Neural cell (in vitro differentiated cells): ENCODE measurements around the gene LAMC2. TPM values are rescaled to one million over a fixed set of nuclear protein-coding genes. Genes with fewer than 3 reads are reported as not detected.

Experiments used
- H2AFZ ChIP-seq: fragments of 200-600, 300-800 bp; sonication (generic), shearing (Covaris generic); 2 replicates; pipeline ENCODE4 v1.6.0; 2014; ENCODE audit warnings: low read depth, mild to moderate bottlenecking, antibody characterized with exemption, low read length, moderate library complexity
- H3F3A ChIP-seq: fragments of 200-600 bp; shearing (Covaris generic); 2 replicates; pipeline ENCODE4 v1.6.1; 2016; ENCODE audit warnings: mild to moderate bottlenecking, moderate library complexity, mixed read lengths, antibody characterized with exemption, low read length; ENCODE audit not compliant: insufficient read depth, poor library complexity, severe bottlenecking
- H3K27ac ChIP-seq: fragments of 200-600, 300-800 bp; sonication (generic), shearing (Covaris generic); 2 replicates; pipeline ENCODE4 v1.5.1; 2014; ENCODE audit warnings: mild to moderate bottlenecking, low read length, moderate library complexity
- H3K27me3 ChIP-seq: fragments of 300-800, 200-600 bp; sonication (generic), shearing (Covaris generic); 2 replicates; pipeline ENCODE4 v1.6.0; 2014; ENCODE audit warnings: mild to moderate bottlenecking, low read depth, low read length, moderate library complexity; ENCODE audit not compliant: insufficient read depth
- H3K36me3 ChIP-seq: fragments of 300-800, 200-600 bp; sonication (generic), shearing (Covaris generic); 2 replicates; pipeline ENCODE4 v1.5.1; 2014; ENCODE audit warnings: mild to moderate bottlenecking, antibody characterized with exemption, low read length, moderate library complexity; ENCODE audit not compliant: insufficient read depth
- H3K4me2 ChIP-seq: fragments of 300-800, 200-600 bp; sonication (generic), shearing (Covaris generic); 2 replicates; pipeline ENCODE4 v1.6.0; 2014; ENCODE audit warnings: mild to moderate bottlenecking, low read length
- H3K4me3 ChIP-seq: fragments of 300-800, 200-600 bp; sonication (generic), shearing (Covaris generic); 2 replicates; pipeline ENCODE4 v1.5.1; 2014; ENCODE audit warnings: mild to moderate bottlenecking, low read length, moderate library complexity
- H3K79me2 ChIP-seq: fragments of 200-600 bp; shearing (Covaris generic); replicated peaks from 2 replicates; pipeline ENCODE4 v1.6.0; 2014; ENCODE audit warnings: mild to moderate bottlenecking, low read length, moderate library complexity; ENCODE audit not compliant: insufficient read depth
- H3K9ac ChIP-seq: fragments of 300-800, 200-600 bp; sonication (generic), shearing (Covaris generic); 2 replicates; pipeline ENCODE4 v1.6.1; 2016; ENCODE audit warnings: mild to moderate bottlenecking, low read length, mixed read lengths
- H3K9me2 ChIP-seq: fragments of 200-600 bp; shearing (Covaris generic); 2 replicates; pipeline ENCODE4 v1.6.1; 2016; ENCODE audit warnings: mild to moderate bottlenecking, low read length, mixed read lengths; ENCODE audit not compliant: insufficient read depth
- H3K9me3 ChIP-seq: fragments of 200-600, 300-800 bp; sonication (generic), shearing (Covaris generic); 2 replicates; pipeline ENCODE4 v1.6.1; 2016; ENCODE audit warnings: mild to moderate bottlenecking, mixed run types, low read length, moderate library complexity, mixed read lengths
- H4K20me1 ChIP-seq: fragments of 200-600 bp; shearing (Covaris generic); 2 replicates; pipeline ENCODE4 v1.6.1; 2016; ENCODE audit warnings: mild to moderate bottlenecking, mixed run types; ENCODE audit not compliant: insufficient read depth
- EP300 ChIP-seq: fragments of 450-650 bp; conservative IDR thresholded peaks from 2 replicates; pipeline ENCODE4 v1.6.1; 2014; ENCODE audit warnings: antibody characterized with exemption, mild to moderate bottlenecking, moderate library complexity; ENCODE audit not compliant: poor library complexity, severe bottlenecking
- EZH2 ChIP-seq: fragments of 200-600, 300-800 bp; shearing (Covaris generic), sonication (generic); IDR thresholded peaks from 2 replicates; pipeline ENCODE4 v1.6.1; 2014; ENCODE audit warnings: antibody characterized with exemption, low read length, borderline replicate concordance, mild to moderate bottlenecking; ENCODE audit not compliant: insufficient read depth, poor library complexity, severe bottlenecking
- MXI1 ChIP-seq: fragments of 450-650 bp; conservative IDR thresholded peaks from 2 replicates; pipeline ENCODE4 v1.6.1; 2014; ENCODE audit warnings: antibody characterized with exemption, mild to moderate bottlenecking; ENCODE audit not compliant: poor library complexity, severe bottlenecking
- POLR2AphosphoS5 ChIP-seq: IDR thresholded peaks from 2 replicates; pipeline ENCODE4 v1.6.1; 2012
- RAD21 ChIP-seq: fragments of 450-650 bp; conservative IDR thresholded peaks from 2 replicates; pipeline ENCODE4 v1.6.1; 2014; ENCODE audit warnings: antibody characterized with exemption, mild to moderate bottlenecking, moderate library complexity
- SMC3 ChIP-seq: fragments of 450-650 bp; conservative IDR thresholded peaks from 2 replicates; pipeline ENCODE4 v1.6.1; 2014; ENCODE audit warnings: antibody characterized with exemption, mild to moderate bottlenecking, moderate library complexity; ENCODE audit not compliant: poor library complexity
- TAF1 ChIP-seq: IDR thresholded peaks from 2 replicates; pipeline ENCODE4 v1.6.1; 2012; ENCODE audit warnings: low read depth
- polyA plus RNA-seq: library from polyadenylated mRNA; depleted of rRNA; stranded (reverse); fragments of >200 nt; gene quantifications from 2 replicates; pipeline ENCODE4 v1.2.3, GENCODE V29; 2014
- TF ChIP-seq, protein P1 (sequence below): fragments of 450-650 bp; IDR thresholded peaks from 2 replicates; pipeline ENCODE4 v1.5.1; 2014; ENCODE audit warnings: antibody characterized with exemption, mild to moderate bottlenecking, moderate library complexity; ENCODE audit not compliant: poor library complexity, severe bottlenecking
- TF ChIP-seq, protein P2 (sequence below): IDR thresholded peaks from 2 replicates; pipeline ENCODE4 v1.6.1; 2012; ENCODE audit warnings: borderline replicate concordance

LAMC2 gene
- polyA plus RNA-seq, 1 donor from 2014 or later = 0.67 TPM

DNA sequence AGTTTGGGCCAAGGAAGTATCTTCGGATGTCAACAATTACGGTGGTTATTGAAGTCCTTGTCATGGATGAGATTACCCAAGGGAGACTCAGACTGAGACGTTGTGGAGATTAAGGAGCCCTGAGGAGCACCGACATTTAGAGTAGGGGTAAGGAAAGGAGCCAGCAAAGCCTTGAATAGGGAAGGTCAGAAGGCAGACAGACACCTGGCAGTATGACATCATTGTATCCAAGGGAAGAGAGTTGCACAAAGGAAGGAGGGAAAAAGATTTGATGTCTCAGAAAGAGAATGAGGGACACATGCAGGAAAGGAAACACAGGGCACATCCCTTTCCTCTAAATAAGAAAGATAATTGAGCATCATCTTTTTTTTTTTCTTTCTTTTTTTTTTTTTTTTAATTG lies 11.7 kb downstream of the LAMC2 start:
- H3K9me2 ChIP-seq = no peaks in the 10 kb centered on the region
- H4K20me1 ChIP-seq = no peaks in the 10 kb centered on the region
- no peak overlapping the region for H3K9ac ChIP-seq
- TF ChIP-seq MXI1 (no peak), EP300 (no peak), POLR2AphosphoS5 (no peak), RAD21 (no peak)
- no peaks in the 10 kb centered on the region for H3K79me2 ChIP-seq
- no peak overlapping the region for H3K4me3 ChIP-seq
- H3K27ac ChIP-seq = no peak overlapping the region
- no peak overlapping the region for H3K4me2 ChIP-seq
- H3K27me3 ChIP-seq = no peaks in the 10 kb centered on the region
- H3F3A ChIP-seq = no peaks in the 10 kb centered on the region
- H2AFZ ChIP-seq = no peak overlapping the region
- no peaks in the 10 kb centered on the region for H3K9me3 ChIP-seq
- no peaks in the 10 kb centered on the region for H3K36me3 ChIP-seq

DNA sequence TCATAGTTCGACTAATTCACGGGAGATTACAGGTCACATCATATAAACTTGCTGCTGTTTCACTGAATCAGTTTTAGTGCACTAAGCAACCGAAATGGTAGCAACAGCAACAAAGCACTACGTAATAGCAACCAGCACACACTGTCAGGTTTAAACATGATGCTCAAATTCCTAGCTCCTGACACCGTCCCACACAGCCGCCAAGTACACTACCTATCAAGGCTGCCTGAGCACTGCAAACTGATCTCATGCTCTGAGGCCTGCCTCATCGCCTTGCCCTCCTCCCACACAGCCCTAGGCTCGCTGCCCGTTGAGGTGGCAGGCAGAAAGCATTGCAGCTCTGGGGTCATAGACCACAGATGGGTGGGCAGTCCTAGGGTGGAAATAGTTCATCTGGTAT lies 12.4 kb downstream of the LAMC2 start:
- no peaks in the 10 kb centered on the region for H3F3A ChIP-seq
- H3K4me3 ChIP-seq = no peak overlapping the region
- no peak overlapping the region for H3K4me2 ChIP-seq
- no peak overlapping the region for H3K27ac ChIP-seq
- H4K20me1 ChIP-seq = no peaks in the 10 kb centered on the region
- no peaks in the 10 kb centered on the region for H3K79me2 ChIP-seq
- H3K9ac ChIP-seq = no peak overlapping the region
- no peak overlapping the region for H2AFZ ChIP-seq
- H3K9me3 ChIP-seq = no peaks in the 10 kb centered on the region
- H3K9me2 ChIP-seq = no peaks in the 10 kb centered on the region
- no peaks in the 10 kb centered on the region for H3K36me3 ChIP-seq
- no peak for TF ChIP-seq POLR2AphosphoS5
- no peak for TF ChIP-seq TAF1
- TF ChIP-seq, protein P1, sequence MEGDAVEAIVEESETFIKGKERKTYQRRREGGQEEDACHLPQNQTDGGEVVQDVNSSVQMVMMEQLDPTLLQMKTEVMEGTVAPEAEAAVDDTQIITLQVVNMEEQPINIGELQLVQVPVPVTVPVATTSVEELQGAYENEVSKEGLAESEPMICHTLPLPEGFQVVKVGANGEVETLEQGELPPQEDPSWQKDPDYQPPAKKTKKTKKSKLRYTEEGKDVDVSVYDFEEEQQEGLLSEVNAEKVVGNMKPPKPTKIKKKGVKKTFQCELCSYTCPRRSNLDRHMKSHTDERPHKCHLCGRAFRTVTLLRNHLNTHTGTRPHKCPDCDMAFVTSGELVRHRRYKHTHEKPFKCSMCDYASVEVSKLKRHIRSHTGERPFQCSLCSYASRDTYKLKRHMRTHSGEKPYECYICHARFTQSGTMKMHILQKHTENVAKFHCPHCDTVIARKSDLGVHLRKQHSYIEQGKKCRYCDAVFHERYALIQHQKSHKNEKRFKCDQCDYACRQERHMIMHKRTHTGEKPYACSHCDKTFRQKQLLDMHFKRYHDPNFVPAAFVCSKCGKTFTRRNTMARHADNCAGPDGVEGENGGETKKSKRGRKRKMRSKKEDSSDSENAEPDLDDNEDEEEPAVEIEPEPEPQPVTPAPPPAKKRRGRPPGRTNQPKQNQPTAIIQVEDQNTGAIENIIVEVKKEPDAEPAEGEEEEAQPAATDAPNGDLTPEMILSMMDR = no peak
- no peak for TF ChIP-seq RAD21
- TF ChIP-seq EP300 = no peak
- TF ChIP-seq SMC3 = no peak
- TF ChIP-seq EZH2 = no peak
- no peak for TF ChIP-seq MXI1
- TF ChIP-seq, protein P2, sequence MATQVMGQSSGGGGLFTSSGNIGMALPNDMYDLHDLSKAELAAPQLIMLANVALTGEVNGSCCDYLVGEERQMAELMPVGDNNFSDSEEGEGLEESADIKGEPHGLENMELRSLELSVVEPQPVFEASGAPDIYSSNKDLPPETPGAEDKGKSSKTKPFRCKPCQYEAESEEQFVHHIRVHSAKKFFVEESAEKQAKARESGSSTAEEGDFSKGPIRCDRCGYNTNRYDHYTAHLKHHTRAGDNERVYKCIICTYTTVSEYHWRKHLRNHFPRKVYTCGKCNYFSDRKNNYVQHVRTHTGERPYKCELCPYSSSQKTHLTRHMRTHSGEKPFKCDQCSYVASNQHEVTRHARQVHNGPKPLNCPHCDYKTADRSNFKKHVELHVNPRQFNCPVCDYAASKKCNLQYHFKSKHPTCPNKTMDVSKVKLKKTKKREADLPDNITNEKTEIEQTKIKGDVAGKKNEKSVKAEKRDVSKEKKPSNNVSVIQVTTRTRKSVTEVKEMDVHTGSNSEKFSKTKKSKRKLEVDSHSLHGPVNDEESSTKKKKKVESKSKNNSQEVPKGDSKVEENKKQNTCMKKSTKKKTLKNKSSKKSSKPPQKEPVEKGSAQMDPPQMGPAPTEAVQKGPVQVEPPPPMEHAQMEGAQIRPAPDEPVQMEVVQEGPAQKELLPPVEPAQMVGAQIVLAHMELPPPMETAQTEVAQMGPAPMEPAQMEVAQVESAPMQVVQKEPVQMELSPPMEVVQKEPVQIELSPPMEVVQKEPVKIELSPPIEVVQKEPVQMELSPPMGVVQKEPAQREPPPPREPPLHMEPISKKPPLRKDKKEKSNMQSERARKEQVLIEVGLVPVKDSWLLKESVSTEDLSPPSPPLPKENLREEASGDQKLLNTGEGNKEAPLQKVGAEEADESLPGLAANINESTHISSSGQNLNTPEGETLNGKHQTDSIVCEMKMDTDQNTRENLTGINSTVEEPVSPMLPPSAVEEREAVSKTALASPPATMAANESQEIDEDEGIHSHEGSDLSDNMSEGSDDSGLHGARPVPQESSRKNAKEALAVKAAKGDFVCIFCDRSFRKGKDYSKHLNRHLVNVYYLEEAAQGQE = no peak
- no peaks in the 10 kb centered on the region for H3K27me3 ChIP-seq

DNA sequence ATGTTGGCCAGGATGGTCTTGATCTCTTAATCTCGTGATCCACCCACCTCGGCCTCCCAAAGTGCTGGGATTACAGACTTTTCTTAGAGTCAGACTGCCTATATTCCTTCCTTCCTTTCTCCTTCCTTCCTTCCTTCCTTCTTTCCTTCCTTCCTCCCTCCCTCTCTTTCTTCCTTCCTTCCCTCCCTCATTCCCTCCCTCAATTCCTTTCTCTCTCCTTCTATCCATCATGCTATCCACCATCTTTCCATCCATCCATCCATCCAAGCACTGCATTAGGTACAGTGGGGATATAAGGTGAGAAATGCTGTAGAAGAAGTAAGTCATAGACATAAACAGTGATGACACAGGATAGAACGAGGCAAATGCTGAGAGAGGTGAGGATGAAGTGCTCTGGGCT lies 13.2 kb downstream of the LAMC2 start:
- no peaks in the 10 kb centered on the region for H3K9me3 ChIP-seq
- no peaks in the 10 kb centered on the region for H3K9me2 ChIP-seq
- no peaks in the 10 kb centered on the region for H3K27me3 ChIP-seq
- H3K4me3 ChIP-seq = no peak overlapping the region
- H3K4me2 ChIP-seq = no peak overlapping the region
- H3F3A ChIP-seq = no peaks in the 10 kb centered on the region
- no peaks in the 10 kb centered on the region for H3K36me3 ChIP-seq
- H3K27ac ChIP-seq = no peak overlapping the region
- TF ChIP-seq, protein P2 = no peak
- TF ChIP-seq TAF1 (no peak), POLR2AphosphoS5 (no peak), SMC3 (no peak), EP300 (no peak), MXI1 (no peak), EZH2 (no peak), RAD21 (no peak)
- TF ChIP-seq, protein P1 = no peak
- H2AFZ ChIP-seq = no peak overlapping the region
- H4K20me1 ChIP-seq = no peaks in the 10 kb centered on the region
- no peaks in the 10 kb centered on the region for H3K79me2 ChIP-seq
- H3K9ac ChIP-seq = no peak overlapping the region
